ENCODE measurements around the gene R3HDM2.
"Not testable (repeated sequence)": the region's sequence is repeated elsewhere in the genome, so short reads cannot be mapped to it uniquely, and the experiment has no call there.

R3HDM2 gene

DNA sequence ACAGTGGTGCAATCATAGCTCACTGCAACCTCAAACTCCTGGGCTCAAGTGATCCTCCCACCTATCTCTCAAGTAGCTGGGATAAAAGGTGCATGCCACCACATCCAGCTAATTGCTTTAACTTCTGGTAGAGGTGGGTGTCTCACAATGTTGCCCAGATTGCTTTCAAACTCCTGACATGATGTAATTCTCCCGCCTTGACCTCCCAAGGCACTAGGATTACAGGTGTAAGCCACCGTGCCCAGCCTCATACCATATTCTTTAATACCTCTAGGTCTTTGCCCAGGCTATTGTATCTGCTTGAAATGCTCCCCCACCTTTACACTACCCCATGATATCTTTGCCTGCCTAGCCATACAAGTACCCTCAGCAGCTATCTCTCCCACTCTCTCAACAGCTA lies 11.3 kb downstream of the R3HDM2 start:
- DNase-seq = no peak

DNA sequence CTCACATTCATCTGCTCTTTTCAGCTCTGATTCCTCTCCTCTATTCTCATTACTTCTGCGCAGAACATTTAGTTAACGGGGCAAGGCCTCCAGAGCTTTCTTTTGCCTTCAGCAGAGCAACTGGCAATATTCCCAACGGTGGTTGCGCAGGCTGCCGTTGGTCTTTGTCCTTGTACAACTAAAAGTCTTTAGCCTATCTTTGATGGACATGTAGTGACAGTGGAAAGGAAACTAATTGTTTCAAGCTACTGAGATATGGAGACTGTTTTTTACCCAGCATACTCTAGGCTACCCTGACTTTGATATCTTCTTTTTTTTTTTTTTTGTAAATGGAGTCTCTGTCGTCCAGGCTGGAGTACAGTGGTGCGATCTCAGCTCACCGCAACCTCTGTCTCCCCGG lies 12.6 kb downstream of the R3HDM2 start:
- DNase-seq = no peak

DNA sequence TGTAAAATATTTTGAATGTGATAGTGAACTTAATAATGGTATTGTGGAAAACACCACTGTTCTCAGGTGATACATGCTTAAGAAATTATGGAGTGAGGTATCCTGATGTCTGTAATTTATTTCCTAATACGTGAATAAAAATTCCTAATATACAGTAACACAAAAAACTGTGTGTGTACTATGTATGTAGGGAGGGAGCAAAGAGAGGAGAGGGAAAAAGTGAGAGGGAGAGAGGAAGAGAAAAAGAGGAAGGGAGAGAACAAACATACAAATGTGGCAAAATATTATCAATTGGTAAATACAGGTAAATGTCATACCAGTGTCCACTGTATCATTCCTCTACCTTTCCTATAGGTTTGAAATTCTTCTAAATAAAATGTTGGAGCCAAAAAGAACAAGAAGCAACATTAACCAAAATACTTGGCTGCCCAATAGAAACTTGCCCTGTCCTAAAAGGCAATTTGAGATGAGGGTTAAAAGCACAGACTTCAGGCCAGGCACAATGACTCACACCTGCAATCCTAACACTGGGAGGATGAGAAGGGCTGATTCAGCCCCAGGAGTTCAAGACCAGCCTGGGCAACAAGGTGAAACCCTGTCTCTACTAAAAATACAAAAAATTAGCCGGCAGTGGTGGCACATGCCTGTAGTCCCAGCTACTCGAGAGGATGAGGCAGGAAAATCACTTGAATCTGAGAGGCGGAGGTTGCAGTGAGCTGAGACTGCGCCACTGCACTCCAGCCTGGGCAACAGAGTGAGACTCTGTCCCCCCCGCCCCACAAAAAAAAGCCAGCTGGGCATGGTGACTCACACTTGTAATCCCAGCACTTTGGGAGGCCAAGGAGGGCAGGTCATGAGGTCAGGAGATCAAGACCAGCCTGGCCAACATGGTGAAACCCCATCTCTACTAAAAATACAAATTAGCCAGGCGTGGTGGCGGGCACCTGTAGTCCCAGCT lies 14.5 kb downstream of the R3HDM2 start:
- DNase-seq = no peak

DNA sequence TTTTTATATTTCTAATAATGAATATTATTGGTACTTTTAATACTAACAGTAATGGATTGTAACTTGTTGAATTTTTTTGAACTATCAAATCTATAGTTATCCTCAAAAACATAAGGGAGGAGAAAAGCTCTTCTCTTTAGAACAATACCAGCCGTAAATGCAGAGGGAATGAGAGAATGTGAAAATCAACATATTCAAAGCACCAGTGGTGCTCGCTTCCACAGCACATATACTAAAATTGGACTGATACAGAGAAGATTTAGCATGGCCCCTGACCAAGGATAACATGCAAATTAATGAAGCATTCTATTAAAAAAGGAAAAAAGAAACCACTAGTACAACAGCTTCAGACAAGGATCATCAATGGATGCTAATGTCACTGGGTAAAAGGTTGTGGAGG lies 15.8 kb downstream of the R3HDM2 start:
- no peak for DNase-seq

DNA sequence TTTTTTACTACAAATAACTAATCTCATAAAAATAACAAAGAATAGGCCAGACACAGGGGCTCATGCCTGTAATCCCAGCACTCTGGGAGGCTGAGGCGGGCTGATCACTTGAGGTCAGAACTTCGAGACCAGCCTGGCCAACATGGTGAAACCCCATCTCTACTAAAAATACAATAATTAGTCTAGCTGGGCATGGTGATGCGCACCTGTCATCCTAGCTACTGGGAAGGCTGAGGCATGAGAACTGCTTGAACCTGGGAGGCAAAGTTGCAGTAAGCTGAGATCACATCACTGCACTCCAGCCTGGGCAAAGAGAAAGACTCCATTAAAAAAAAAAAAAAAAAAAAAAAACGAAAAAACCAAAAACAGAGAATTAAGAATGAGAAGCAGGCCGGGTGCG lies 16.7 kb downstream of the R3HDM2 start:
- DNase-seq = not testable (repeated sequence)

DNA sequence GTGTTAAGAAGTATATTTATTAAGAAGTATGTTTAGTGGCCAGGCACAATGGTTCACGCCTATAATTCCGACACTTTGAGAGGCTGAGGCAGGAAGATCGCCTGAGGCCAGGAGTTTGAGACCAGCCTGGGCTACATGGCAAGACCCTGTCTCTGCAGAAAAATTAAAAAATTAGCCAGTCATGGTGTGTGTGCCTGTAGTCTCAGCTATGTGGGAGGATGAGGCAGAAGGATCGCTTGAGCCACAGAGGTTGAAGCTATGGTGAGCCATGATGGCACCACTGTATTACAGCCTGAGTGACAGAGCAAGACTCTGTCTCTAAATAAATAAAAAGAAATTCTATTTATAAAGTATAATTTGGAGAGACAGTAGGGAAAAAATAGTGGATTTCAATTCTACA lies 20.3 kb downstream of the R3HDM2 start:
- DNase-seq = no peak

DNA sequence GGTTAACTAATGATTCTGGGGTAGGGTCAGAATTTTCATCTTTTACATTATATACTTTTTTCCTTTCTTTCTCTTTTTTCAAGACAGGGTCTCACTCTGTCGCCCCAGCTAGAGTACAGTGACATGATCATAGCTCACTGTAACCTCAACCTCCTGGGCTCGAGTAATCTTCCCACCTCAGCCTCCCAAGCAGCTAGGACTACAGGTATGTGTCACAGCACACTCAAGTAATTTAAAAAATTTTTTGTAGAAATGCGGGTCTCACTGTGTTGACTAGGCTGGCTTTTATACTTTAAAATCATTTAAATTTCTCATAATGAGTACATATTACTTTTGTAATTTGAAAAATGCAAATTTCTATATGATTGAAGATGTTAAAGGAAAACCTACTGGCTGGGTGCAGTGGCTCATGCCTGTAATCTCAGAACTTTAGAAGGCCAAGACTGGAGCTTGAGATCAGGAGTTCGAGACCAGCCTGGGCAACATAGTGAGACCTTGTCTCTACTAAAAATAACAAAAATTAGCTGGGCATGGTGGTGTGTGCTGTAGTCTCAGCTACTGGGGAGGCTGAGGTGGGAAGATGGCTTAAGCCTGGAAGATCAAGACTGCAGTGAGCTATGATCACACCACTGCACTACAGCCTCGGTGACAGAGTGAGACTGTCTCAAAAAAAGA lies 25.7 kb downstream of the R3HDM2 start:
- DNase-seq = no peak

DNA sequence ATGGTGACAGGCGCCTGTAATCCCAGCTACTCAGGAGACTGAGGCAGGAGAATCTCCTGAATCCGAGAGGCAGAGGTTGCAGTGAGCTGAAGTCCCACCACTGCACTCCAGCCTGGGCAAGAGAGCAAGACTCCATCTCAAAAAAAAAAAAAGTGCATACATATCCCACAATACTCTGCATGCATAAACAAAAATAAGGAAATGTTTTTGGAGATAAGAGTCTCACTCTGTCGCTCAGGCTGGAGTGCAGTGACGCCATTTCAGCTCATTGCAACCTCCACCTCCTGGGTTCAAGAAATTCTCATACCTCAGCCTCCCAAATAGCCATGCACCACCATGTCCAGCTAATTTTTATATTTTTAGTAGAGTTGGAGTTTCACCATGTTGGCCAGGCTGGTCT lies 28.7 kb downstream of the R3HDM2 start:
- DNase-seq = not testable (repeated sequence)

DNA sequence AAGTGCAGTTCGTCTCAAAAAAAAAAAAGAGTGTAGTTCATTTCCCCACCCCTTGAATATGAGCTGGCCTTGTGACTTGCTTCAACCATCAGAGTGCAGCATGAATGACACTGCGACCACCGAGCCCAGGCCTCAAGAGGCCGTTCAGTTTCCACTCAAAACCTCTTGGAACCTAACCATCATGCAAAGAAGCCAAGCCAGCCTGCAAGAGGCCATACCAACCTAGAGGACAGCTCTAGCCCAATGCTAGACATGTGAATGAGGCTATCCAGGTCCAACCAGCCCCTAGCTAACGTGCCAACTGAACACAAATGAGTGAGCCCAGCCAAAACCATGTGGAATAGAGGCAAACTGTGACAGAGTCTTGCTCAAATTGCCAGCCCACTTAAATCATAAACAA lies 29.7 kb downstream of the R3HDM2 start:
- no peak for DNase-seq

DNA sequence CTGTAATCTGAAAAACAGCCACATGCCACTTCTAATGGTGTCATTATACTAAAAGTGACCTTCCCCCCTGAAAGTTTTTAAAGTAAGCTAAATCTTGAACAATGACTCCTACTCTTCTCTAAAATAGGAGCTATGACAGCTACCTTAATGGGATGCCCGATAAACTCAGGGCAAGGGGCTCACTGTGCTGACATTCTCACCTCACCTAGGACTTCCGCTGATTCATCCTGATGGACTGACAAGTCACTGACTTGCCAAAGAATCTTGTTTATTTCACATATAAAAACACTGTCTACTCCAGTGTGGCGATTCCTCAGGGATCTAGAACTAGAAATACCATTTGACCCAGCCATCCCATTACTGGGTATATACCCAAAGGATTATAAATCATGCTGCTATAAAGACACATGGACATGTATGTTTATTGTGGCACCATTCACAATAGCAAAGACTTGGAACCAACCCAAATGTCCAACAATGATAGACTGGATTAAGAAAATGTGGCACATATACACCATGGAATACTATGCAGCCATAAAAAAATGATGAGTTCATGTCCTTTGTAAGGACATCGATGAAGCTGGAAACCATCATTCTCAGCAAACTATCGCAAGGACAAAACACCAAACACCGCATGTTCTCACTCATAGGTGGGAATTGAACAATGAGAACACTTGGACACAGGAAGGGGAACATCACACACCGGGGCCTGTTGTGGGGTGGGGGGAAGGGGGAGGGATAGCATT lies 31.0 kb downstream of the R3HDM2 start:
- not testable (repeated sequence) for DNase-seq

DNA sequence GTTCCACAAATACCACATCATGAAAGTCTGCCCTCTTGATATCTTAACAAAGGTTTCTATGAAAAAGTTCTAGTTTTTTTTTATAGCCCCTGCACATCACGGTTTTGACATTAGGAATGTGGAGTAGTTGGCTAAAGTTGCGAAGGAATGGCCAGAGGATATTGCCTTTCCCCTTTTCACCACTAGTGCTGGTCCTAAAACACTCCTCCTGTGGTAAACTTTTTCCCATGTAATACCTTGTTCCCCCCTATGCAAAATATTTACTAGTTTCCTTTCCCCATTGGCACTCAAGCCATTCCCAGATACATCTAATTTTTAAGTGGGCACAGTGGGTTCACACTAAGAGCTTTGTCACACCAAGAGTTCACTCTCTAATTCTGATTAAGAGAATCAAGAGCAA lies 33.4 kb downstream of the R3HDM2 start:
- no peak for DNase-seq

DNA sequence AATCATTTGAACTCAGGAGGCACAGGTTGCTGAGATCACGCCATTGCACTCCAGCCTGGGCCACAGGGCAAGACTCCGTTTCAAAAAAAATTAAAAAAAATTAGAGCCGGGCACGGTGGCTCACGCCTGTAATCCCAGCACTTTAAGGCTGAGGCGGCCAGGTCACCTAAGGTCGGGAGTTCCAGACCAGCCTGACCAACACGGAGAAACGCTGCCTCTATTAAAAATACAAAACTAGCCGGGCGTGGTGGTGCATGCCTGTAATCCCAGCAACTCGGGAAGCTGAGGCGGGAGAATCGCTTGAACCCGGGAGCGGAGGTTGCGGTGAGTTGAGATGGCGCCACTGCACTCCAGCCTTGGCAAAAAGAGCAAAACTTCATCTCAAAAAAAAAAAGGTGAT lies 35.7 kb downstream of the R3HDM2 start:
- no peak for DNase-seq

DNA sequence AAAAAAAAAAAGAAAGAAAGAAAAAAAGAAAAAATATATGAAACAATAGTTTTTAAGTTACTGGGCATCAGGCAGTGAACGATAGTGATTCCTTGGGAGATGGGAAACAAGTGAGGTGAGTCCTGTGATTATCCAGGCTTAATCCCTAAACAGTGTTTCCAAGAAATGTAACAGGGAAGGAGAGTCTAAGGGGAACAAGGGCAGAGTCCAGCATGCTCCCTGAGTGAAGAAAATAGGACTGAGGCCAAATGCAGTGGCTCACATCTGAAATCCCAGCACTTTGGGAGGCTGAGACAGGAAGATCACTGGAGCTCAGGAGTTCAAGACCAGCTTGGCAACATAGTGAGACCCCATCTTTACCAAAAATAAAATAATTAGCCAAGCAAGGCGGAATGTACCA lies 40.7 kb downstream of the R3HDM2 start:
- DNase-seq = no peak

DNA sequence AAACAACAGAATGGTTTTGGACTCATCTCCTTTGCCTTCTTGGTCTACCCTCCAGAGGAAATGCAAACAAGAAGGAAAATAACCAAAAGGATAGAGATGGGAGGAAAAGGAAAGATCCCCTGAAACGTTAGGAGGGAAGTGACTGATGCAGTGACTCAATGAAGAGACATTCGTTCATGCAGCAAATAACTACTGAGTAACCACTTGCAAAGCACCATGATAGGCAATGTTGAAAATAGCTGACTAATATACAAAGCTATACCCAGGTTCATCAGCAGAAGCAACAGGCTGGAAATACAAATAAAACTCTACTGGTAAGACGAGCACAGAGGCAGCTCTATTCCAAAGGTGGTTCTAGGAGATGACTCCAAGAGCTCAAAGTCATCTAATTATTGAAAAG lies 41.8 kb downstream of the R3HDM2 start:
- no peak for DNase-seq

DNA sequence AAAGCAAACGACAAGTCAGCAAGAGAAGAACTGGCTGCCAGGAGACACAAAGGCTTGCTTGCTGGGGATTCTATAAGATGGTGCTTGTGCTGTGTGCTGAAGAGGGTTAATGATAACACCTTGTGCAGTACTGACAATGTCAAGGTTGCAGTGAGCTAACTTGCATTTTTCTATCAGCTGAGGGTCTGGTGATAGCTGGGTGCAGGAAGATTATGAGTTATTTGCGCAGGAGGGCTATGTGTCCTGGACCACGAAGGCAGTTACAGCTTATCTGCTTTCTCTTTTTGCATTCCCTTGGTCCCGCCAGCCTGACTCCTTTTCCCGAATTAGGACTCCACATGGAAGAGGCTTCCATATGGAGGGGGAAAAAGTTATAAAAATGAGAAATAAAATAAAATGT lies 42.4 kb downstream of the R3HDM2 start:
- DNase-seq = no peak

DNA sequence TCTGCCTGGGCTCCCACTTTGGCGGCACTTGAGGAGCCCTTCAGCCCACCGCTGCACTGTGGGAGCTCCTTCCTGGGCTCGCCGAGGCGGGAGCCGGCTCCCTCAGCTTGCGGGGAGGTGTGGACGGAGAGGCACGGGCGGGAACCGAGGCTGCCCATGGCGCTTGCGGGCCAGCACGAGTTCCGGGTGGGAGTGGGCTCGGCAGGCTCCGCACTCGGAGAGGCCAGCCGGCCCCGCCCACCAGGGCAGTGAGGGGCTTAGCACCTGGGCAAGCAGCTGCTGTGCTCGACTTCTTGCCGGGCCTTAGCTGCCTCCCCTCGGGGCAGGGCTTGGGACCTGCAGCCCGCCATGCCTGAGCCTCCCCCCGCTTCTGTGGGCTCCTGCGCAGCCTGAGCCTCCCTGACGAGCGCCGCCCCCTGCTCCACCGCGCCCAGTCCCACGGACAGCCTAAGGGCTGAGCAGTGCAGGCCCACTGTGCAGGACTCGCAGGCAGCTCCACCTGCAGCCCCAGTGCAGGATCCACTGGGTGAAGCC lies 44.6 kb downstream of the R3HDM2 start:
- no peak for DNase-seq

DNA sequence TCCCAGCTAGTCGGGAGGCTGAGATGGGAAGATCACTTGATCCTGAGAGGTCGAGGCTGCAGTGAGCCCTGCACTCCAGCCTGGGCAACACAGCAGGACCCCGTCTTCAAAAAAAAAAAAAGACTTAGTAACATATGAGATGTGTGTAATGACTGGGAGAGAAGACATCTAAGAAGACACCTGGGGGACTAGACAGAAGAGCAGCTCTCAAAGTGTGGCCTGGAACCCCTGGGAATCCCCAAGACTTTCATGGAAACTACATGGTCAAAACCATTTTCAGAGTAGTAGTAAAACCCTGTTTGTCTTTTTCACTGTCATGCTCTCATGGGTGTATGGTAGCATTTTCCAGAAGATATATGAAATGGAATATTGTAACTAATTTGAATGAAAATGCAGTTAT lies 45.3 kb downstream of the R3HDM2 start:
- no peak for DNase-seq

DNA sequence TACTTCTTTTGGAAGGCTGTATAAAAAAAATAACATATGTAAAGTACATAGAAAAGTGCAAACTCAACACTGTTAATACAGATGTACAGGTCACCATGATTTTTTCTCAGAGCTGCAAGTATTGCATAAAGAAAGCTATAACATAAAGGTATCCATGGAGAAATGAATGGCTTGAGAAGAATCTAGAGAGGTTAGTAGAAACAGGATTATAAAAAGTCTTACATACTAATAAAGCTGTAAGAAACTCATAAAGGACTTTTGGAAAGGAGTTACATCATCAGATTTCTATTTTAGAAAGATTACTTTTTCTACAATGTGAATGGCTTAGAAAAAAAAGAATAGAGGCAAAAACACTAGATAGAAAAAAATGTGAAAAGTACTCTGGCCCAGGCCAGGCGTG lies 46.4 kb downstream of the R3HDM2 start:
- DNase-seq = no peak

DNA sequence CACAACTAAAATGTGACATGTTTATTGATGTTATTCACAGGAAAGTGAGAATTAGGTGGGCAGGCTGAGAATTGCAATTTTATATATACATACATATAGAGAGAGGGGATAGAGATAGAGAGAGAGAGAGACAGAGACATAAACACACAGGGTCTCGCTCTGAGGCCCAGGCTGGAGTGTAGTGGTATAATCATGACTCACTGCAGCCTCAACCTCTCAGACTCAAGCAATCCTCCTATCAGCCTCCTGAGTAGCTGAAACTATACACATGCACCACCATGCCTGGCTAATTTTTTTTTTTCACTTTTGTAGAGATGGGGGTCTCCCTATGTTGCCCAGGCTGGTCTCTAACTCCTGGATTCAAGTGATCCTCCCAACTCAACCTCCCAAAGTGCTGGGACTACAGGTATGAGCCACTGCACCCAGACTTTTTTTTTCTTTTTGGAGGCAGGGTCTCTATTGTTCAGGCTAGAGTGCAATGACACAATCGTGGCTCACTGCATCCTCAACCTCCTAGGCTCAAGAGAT lies 49.1 kb downstream of the R3HDM2 start:
- no peak for DNase-seq

DNA sequence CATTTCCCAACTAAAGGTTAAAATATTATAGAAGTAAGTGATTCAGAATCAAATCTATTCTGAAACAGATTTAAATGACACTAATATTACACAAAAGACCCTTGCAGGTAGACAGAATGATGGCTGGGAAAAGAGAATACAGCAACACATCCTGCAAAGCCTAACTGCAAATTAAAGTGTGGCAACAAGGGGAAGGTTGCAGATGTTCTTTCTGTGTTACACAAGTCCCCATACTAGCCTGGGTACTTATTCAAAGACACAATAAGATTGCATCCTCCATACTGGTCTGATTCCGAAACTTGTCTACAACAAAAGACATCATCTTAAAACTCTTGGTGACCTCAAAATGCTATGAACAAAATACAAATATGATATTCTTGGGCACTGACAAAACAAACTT lies 50.5 kb downstream of the R3HDM2 start:
- no peak for DNase-seq

DNA sequence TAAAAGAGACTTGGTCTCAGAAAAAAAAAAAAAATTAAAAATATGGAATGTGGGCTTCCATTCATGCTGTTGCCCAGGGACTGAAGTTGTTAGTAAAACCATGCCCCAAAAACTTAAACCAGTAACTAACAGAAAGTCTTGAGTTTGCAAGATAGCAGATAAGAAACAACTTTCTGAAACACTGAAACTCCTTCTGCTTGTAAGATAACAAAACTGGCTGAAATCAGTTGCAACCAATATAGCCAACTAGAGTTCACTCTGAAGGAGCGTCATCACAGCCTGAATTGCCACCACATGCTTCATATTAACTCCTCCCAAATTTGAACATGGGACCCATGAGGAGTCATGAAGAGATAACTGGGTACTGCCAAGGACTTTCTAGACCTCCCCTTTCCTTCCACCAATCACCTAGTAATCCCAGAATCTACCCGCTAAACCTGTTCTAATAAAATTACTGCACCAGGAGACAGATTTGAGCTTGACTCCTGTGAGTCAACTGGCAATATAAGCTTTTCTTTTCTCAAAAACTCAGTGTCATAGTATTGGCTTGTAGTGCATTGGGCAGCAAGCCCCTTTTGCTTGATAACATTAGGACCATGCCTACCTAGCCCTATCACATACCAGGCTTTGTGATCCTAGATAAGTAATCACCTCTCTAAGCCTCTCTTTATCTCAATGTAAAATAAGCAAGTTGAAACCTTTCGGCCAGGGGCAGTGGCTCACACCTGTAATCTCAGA lies 53.6 kb downstream of the R3HDM2 start:
- no peak for DNase-seq

DNA sequence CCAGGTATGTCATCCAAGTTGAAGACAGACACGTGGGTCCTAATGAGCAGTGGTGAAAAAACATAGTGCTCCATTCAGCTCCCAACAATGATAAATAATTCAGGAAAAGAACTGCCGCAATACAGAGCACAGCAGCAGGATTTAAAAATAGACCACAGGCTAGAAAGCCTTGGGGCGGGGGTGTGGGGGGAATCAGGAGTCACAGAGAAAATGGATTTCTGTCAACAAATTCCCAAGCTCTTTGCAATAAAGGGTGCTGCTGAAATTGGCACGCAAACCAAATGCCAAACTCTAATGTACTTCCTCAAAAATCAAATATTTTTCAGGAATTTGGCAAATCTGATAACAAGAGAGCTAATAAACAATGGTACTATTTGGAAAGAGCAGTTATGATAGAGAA lies 58.6 kb downstream of the R3HDM2 start:
- DNase-seq = no peak

Measured in NCI-H1694 (cell line).